PC-9 (cell line): ENCODE data around the gene CCDC89. TPM values are rescaled to one million over a fixed set of nuclear protein-coding genes. Genes with fewer than 3 reads are reported as not detected.
"Not testable (repeated sequence)": the region's sequence is repeated elsewhere in the genome, so short reads cannot be mapped to it uniquely, and the experiment has no call there.

Experiments
- BruUV-seq: library from RNA; stranded (reverse); fragments of 400-500 nt; replicated peaks from 2 replicates; lab custom pipeline; 2021; lab: Mats Ljungman, UMichigan
- CTCF ChIA-PET: fragments of 300-600 bp; sonication (Branson Sonifier 250); formaldehyde crosslinking; loops from one replicate; lab custom pipeline; 2022; ENCODE audit warnings: antibody characterized with exemption; lab: Charles Lee
- POLR2A ChIA-PET: fragments of 300-600 bp; sonication (Branson Sonifier 250); formaldehyde crosslinking; loops from one replicate; lab custom pipeline; 2022; ENCODE audit warnings: antibody characterized with exemption; ENCODE audit not compliant: unreplicated experiment; lab: Charles Lee
- DNase-seq, 2 experiments: peaks; one replicate each; pipeline versions ENCODE4 v3.0.0 to v3.0.0-alpha.2; 2015 to 2022; ENCODE audit warnings: mixed read lengths in 1 of 2
- H2AFZ ChIP-seq: fragments of 200-600 bp; sonication (generic); 2 replicates; pipeline ENCODE4 v1.8.1; 2017; ENCODE audit warnings: antibody characterized with exemption
- H3F3A ChIP-seq: fragments of 200-600 bp; sonication (generic); 2 replicates; pipeline ENCODE4 v1.8.1; 2017; ENCODE audit warnings: antibody characterized with exemption, mild to moderate bottlenecking, low read depth; ENCODE audit not compliant: insufficient read depth
- H3K27ac ChIP-seq: fragments of 200-600 bp; sonication (generic); 2 replicates; pipeline ENCODE4 v1.6.1; 2016; ENCODE audit warnings: mixed run types
- H3K27me3 ChIP-seq: fragments of 200-600 bp; sonication (generic); 2 replicates; pipeline ENCODE4 v1.6.1; 2016; ENCODE audit warnings: low read depth, mixed run types; ENCODE audit not compliant: insufficient read depth
- H3K36me3 ChIP-seq: fragments of 200-600 bp; sonication (generic); 2 replicates; pipeline ENCODE4 v1.6.1; 2016; ENCODE audit warnings: low read depth, mixed run types
- H3K4me1 ChIP-seq: fragments of 200-600 bp; sonication (generic); replicated peaks from 2 replicates; pipeline ENCODE4 v1.6.1; 2016; ENCODE audit warnings: mixed run types; ENCODE audit not compliant: insufficient read depth
- H3K4me2 ChIP-seq: fragments of 200-600 bp; sonication (generic); 2 replicates; pipeline ENCODE4 v1.6.1; 2017; ENCODE audit warnings: mixed run types
- H3K4me3 ChIP-seq: fragments of 200-600 bp; sonication (generic); 2 replicates; pipeline ENCODE4 v1.6.1; 2016; ENCODE audit warnings: mixed run types
- H3K79me2 ChIP-seq: fragments of 200-600 bp; sonication (generic); 2 replicates; pipeline ENCODE4 v1.6.1; 2017; ENCODE audit warnings: low read depth, mixed run types
- H3K9me2 ChIP-seq: fragments of 200-600 bp; sonication (generic); 2 replicates; pipeline ENCODE4 v1.8.1; 2017; ENCODE audit warnings: mild to moderate bottlenecking; ENCODE audit not compliant: insufficient read depth
- H3K9me3 ChIP-seq: fragments of 200-600 bp; sonication (generic); 2 replicates; pipeline ENCODE4 v1.8.1; 2016; ENCODE audit warnings: low read depth; ENCODE audit not compliant: insufficient read depth
- H4K20me1 ChIP-seq: fragments of 200-600 bp; sonication (generic); 2 replicates; pipeline ENCODE4 v1.8.1; 2017; ENCODE audit not compliant: insufficient read depth
- CTCF ChIP-seq: fragments of 200-600 bp; sonication (generic); conservative IDR thresholded peaks from 2 replicates; pipeline ENCODE4 v1.6.1; 2017; ENCODE audit warnings: mixed run types, antibody characterized with exemption, mild to moderate bottlenecking, moderate library complexity
- EZH2 ChIP-seq: fragments of 200-600 bp; sonication (generic); IDR thresholded peaks from 2 replicates; pipeline ENCODE4 v1.8.0; 2017; ENCODE audit warnings: antibody characterized with exemption, low read depth
- intact Hi-C: fragments of 100-400 bp; cut with micrococcal nuclease; formaldehyde crosslinking; loops from one replicate; pipeline ENCODE4 v1.10.0; 2022; ENCODE audit not compliant: unreplicated experiment
- total RNA-seq: library from RNA; stranded (reverse); gene quantifications from 2 replicates; pipeline ENCODE4 v1.2.3, GENCODE V29; 2021

Gene CCDC89
- total RNA-seq, 1 experiment from 2014 or later, result 0.50 TPM

- H3K4me1 ChIP-seq, result no peaks in the 10 kb centered on the region
- H3K27me3 ChIP-seq, result no peaks in the 10 kb centered on the region
- H3K27ac ChIP-seq, result no peak overlapping the region
- H3K9me3 ChIP-seq, result peaks cover 10% of the 10 kb centered on the region; the same call in 1 of the 2 replicates
- H4K20me1 ChIP-seq, result no peaks in the 10 kb centered on the region
- intact Hi-C loops, result no loop called here
- no TSS peak for BruUV-seq
- no peak overlapping the region for H3K4me2 ChIP-seq
- POLR2A ChIA-PET, result no interaction called here
- no peaks in the 10 kb centered on the region for H3F3A ChIP-seq
- H3K79me2 ChIP-seq, result no peaks in the 10 kb centered on the region
- TF ChIP-seq CTCF, result no peak
- CTCF ChIA-PET, result no interaction called here
- no peak overlapping the region for H2AFZ ChIP-seq
- no peaks in the 10 kb centered on the region for H3K36me3 ChIP-seq
- peak in 1 of 2 experiments; percentile 17 for DNase-seq
- no peaks in the 10 kb centered on the region; the same call in 1 of the 2 replicates for H3K9me2 ChIP-seq
- no peak overlapping the region for H3K4me3 ChIP-seq
These were observed 12.6 kb downstream of the CCDC89 start for GRCh38 chr11:85673393-85673792.

- H3K4me1 ChIP-seq, result no peaks in the 10 kb centered on the region
- CTCF ChIA-PET, result no interaction called here
- no TSS peak for BruUV-seq
- peak in 1 of 2 experiments; percentile 34 for DNase-seq
- H3K4me2 ChIP-seq, result no peak overlapping the region
- no peak overlapping the region for H3K4me3 ChIP-seq
- H2AFZ ChIP-seq, result no peak overlapping the region
- H3K9me3 ChIP-seq, result peaks cover 10% of the 10 kb centered on the region; the same call in 1 of the 2 replicates
- no peak overlapping the region for H3K27ac ChIP-seq
- no peaks in the 10 kb centered on the region for H4K20me1 ChIP-seq
- intact Hi-C loops, result no loop called here
- no peaks in the 10 kb centered on the region for H3K79me2 ChIP-seq
- TF ChIP-seq EZH2 (no peak), CTCF (no peak)
- H3K9me2 ChIP-seq, result no peaks in the 10 kb centered on the region; the same call in 1 of the 2 replicates
- no peaks in the 10 kb centered on the region for H3F3A ChIP-seq
- POLR2A ChIA-PET, result no interaction called here
- H3K36me3 ChIP-seq, result no peaks in the 10 kb centered on the region
- no peaks in the 10 kb centered on the region for H3K27me3 ChIP-seq
These were observed 13.7 kb downstream of the CCDC89 start for GRCh38 chr11:85672105-85672902.

GRCh38 chr11:85670949-85671663 is 14.9 kb downstream of the CCDC89 start:
- H3K4me3 ChIP-seq, H3F3A ChIP-seq, H3K36me3 ChIP-seq, H3K27me3 ChIP-seq, H3K4me1 ChIP-seq, H3K9me3 ChIP-seq, H4K20me1 ChIP-seq, POLR2A ChIA-PET, BruUV-seq, H2AFZ ChIP-seq, H3K9me2 ChIP-seq, H3K4me2 ChIP-seq, DNase-seq, intact Hi-C loops, H3K79me2 ChIP-seq, H3K27ac ChIP-seq: not testable (repeated sequence)
- CTCF ChIA-PET, result interaction anchor here (1.1 kb wide), 1 partner anchor 20 kb away, joined by 3 read pairs; no protein-coding TSS in a partner anchor
